AG20443 (cell line): ENCODE measurements around the gene MTG1.
"Not testable (repeated sequence)": the region's sequence is repeated elsewhere in the genome, so short reads cannot be mapped to it uniquely, and the experiment has no call there.

ENCODE experiments used
- DNase-seq: peaks from one replicate; pipeline ENCODE4 v3.0.0; 2012; ENCODE audit warnings: low spot score, mixed read lengths

The MTG1 gene

GRCh38 chr10:133466683-133467275 is 72.8 kb downstream of the MTG1 start:
- DNase-seq = peak; percentile 7

GRCh38 chr10:133467286-133467911 is 73.4 kb downstream of the MTG1 start:
- DNase-seq = peak; percentile 7

- not testable (repeated sequence) for DNase-seq
Measured at GRCh38 chr10:133469205-133469604, 75.2 kb downstream of the MTG1 start.

GRCh38 chr10:133471300-133472109 is 77.5 kb downstream of the MTG1 start:
- DNase-seq = peak; percentile 5
